NCI-H345 treated with DMSO at 0.1 percent for 48 hours (cell line): ENCODE results near the gene CNOT1.
"Not testable (repeated sequence)": the region's sequence is repeated elsewhere in the genome, so short reads cannot be mapped to it uniquely, and the experiment has no call there.

ENCODE experiments used
- DNase-seq: peaks from one replicate; lab custom pipeline; 2025; ENCODE audit not compliant: unreplicated experiment; lab: John Stamatoyannopoulos, UW

CNOT1 gene

DNA sequence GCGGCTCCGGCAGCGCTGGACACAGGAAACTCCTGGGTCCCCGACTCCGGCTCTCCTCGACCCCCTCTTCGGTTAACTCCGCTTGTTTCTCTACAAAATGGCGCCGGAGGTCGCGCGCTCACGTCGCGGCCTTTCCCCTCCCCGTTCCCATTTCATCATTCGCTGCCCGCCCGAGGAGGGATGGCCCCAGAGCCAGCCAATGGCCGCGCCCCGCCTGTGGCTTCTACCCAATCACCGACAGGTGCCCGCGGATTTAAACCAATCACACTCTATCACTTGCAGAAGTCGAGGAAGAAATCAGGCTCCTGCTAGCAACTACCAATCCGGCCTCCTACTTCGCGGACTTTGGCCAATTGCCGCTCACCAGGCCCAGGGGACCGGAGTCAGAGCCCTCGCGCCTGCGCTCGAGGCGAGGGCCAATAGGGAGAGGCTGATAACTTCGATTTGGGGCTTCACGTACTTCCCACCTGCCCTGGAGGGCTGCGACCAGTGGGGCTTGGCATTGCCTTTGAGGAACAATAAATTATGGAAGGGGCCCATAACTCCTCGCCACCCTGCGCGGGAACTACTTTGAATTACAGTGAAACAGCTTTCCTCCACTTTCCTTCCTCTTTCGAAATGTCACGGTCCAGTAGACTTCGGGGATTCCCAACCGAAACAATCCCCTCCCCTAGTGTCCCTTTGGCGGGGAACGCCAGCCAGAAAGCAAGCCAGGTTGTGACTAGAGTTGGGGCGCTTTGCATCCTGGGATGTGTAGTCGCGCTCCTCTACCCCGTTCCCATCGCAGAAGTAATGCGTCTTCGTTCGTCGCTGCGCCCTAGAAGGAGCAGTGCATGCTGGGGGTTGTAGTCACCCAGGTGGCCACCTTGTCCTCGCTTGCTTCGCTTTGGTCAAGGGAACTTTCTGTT lies at the start of gene CNOT1:
Gene CNOT1, minus strand, starts transcription at position 94 of the 908 bp plus-strand sequence. CDS start 30,489 bp downstream, outside the sequence.
- DNase-seq = peak; percentile 93

DNA sequence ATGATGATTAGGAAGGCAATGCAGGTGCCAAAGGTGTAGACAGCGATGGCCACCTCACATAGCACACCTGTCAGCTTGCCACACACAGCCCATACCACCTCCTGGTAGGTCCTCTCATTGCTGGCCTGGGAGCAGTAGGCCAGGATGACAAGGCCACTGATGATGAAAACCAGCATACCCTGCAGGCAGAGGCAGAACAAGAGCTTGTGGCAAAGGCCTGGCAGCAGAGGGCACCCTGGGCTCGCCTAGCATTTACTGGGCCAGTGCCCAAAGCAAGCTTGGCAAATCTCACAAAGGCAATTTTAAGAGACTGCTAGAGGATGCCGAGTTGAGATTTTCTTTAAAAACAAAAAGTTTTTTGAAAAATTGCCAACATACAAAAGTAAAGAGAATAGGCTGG lies 49.1 kb upstream of the CNOT1 start:
- DNase-seq = no peak

DNA sequence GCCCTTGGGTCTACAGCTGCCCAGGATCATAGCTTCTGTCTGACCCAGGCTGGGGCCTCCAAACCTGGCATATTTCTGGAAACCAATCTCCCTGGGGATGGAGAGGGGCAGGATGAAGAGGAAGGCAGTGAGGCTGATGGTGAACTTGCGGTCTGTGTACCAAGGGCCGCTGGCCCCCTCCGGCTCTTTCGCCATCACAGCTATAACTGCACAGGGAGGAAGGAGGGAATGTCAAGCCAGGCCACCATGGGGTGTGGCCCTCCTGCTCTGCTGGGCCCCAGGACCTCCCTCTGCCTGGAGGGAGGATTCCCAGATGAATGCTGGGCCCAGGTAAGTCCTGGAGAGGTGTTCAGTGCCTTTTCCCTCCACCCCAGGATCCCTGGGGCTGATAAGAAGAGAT lies 48.6 kb upstream of the CNOT1 start:
- no peak for DNase-seq

DNA sequence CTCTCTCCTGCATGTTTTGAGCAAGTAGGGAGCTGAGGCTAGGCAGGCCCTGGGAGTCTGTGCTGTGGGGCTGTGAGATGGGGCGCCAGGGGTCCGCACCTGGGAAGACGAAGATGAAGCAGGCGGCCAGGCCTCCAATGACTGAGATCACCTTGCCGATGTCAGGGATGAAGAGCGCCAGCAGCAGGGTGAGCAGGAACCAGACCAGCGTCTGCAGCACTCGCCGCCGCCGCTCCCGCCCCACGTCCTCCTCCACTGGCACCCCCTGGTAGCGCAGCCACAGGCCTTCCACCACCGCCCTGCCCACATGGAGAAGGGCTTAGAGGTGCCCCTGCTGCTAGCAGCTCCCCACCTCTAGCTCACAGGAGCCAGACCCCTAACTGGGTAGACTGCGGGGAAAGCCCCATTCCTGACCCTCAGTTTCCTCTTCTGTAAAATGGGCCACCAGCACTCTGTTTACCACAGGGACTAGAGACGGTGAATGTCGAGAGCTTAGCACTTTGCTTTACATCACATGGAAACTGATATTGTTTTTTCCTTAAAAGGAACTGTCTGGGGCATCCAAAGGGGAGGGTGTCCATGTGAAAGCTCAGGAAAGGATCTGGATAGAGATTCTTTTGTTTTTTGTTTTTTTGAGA lies 41.4 kb upstream of the CNOT1 start:
- DNase-seq = no peak

DNA sequence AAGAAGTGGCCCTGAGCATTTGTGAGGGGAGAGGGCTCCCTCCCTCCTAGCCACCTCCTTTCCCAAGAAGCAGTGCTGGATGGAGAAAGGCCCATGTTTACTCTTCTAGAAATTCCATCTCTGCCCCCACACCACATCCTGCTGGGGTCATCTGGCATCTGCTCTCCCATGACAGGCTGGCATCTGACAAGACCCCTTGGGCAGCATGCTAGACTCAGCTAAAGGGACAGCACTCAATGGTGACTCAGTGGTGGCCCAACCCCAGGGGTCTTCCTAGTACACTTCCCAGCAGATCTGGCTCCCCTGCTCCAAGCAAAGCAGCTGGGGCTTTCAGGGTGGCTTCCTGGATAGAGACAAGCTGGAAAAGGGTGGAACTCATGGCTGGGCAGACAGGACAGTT lies 40.6 kb upstream of the CNOT1 start:
- DNase-seq = no peak

DNA sequence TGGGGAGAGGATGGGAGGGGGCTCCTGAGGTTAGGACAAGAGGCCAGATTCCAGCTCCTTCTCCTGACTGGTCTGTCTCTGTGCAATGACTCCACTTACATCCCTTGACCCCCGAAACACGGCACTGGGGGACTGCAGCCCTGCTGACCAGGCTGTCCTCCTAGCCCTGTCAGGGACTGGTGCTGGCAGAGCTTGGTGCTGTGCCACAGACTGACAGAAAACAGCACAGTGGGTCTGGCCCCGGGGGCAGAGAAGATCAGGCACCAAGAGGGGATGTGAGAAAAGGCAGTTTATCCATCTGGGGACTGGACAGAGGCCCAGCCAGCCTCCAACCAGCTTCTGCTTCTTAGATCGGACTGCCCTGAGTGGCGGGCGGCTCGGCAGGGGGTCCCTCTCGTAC lies 35.6 kb upstream of the CNOT1 start:
- DNase-seq = no peak

DNA sequence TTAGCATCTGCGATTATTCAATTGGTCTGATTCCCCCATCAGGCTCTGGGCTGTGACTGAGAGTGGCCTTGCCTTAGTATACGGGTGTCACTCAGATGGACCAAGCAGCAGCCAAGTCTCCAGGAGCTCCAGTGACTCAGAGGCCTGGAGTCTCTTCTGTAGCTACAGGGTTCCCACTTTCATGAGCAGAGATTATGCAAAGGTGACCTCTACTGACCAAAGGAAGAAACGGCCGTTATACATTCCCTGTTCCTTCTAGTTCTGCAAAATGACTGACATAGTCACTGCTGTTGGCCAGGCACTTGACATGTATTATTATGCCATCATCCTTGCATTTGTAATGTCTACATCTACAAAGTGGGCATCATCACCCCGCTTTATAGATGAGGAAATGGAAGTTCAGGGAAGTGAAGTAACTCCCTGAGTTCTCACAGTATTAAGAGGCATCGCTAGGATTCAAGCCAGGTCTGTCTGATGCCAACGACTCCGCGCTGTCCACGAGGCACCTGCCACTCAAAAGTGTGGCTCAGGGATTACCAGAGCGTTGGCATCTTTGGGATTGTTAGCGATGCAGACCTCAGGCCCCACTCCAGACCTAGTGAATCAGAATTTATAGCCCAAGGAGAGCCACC lies 31.7 kb upstream of the CNOT1 start:
- DNase-seq = no peak

DNA sequence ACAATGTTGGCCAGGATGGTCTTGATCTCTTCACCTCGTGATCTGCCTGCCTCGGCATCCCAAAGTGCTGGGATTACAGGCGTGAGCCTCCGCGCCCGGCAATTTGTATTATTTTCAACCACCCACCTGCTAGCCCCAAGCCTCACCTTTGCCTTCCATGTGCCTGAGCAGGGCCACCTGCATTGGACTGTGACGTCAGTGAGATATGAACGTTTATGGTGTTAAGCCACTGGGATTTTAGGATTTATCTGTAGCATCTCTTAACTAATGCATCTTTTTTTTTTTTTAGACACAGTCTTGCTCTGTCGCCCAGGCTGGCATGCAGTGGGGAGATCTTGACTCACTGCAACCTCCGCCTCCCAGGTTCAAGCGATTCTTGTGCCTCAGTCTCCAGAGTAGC lies 30.3 kb upstream of the CNOT1 start:
- DNase-seq = not testable (repeated sequence)

DNA sequence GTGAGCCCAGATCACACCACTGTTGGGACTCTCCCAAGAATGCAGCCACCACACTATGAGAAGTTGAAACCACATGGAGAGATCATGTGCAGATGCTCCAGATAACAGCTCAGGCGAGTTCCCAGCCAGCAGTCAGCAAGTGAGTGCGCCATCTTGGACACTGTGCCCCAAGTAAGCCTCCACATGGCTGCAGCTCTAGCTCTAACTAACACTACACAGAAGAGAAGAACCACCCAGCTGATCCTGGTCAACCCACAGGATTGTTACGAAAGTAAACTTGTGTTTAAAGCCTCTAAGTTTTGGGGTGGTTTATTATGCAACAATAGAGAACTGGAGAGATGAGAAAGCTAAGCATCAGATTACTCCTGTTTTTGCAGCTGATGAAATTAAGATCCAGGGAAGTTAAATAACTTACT lies 29.2 kb upstream of the CNOT1 start:
- no peak for DNase-seq

DNA sequence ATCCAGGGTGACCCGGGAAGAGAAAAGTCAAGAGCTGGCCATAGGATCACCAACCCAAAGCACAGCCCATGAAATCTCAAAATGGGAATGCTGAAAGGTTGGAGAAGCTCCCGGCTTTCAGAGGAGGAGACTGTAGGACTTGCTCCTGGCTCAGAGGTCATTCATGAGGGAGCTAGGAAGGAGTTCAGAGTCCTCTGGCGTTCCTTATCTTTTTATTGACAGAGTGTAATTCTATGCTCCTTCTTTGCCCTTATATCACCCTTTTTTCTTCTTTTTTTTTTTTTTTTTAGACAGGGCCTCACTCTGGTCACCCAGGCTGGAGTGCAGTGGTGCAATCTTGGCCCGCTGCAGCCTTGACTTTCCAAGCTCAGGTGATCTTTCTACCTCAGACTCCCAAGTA lies 27.3 kb upstream of the CNOT1 start:
- DNase-seq = no peak

DNA sequence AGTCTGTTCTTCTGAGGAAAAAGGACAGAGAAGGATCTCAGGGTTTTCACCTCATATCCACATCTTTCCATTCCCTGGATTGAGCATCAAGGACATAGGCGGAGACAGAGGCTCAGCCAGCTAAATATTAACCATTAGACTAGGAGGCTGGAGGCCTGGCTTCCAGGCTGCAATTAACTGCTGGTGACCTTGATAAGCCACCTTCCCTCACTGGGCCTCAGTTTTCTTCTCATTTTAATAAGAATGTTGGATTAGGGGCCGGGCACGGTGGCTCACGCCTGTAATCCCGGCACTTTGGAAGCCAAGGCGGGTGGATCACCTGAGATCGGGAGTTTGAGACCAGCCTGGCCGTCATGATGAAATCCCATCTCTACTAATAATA lies 25.6 kb upstream of the CNOT1 start:
- no peak for DNase-seq

DNA sequence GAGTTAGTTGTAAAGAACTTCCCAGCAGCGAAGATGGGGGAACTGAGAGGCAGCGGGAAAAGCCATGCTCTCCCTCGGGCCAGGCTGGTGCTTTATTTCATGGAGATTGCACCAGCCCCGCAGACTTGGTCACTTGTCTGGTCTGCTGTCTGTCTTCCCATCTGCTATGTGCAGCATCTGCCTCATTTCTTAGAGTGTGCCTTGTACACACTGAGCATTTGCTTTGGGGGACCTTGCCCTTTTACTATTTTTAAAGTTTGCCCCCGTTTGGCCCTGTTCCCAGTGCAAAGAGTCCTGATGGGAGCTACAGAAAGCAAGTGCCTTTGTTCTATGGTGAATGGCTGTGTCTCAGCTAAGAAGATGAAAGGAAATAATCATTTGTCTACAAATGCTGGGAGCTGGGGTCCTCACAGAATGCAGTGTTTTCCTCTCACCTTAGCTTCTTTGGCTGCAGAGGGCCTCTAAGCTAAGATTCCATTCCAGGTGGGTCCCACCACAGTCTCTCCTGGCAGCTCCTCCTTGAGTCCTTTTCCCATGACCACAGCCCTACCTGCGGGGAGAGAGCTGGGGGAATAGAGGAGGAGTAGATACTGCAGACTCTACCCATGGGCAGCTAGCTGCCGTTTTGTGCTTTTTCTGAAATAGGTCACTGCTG lies 25.1 kb upstream of the CNOT1 start:
- DNase-seq = no peak

DNA sequence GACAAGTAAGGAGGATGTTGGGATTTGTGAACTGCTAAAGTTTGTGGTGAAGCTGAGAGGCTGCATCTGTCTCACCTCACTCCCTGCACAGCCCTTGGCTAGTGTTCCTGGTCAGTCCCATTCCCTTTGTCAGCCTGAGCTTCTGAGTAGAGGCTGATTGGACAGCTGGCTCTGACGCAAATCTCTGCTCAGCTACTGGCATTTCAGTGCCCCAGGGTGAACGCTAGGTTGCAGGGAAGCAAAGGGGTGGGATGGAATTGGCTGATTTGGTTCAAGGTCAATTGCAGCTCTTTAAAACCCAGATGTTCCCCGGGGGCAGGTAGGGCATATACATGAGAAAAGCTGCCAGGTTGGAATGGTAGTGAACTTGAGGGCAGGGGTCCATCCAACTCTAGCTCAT lies 23.1 kb upstream of the CNOT1 start:
- no peak for DNase-seq

DNA sequence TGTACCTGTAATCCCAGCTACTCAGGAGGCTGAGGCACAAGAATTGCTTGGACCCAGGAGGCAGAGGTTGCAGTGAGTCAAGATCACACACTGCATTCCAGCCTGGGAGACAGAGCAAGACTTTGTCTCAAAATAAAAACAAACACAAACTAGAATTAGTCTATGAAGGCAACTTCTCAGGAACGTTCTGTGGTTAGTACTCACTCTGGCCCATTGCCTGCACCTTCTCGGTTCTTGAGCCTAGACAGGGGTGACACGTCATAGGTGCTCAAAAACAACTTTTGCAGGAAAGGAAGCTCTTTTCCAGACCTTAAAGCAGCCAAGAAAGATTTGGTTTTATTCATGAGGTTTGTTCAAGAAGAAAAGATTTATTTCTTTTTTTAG lies 22.3 kb upstream of the CNOT1 start:
- DNase-seq = no peak

DNA sequence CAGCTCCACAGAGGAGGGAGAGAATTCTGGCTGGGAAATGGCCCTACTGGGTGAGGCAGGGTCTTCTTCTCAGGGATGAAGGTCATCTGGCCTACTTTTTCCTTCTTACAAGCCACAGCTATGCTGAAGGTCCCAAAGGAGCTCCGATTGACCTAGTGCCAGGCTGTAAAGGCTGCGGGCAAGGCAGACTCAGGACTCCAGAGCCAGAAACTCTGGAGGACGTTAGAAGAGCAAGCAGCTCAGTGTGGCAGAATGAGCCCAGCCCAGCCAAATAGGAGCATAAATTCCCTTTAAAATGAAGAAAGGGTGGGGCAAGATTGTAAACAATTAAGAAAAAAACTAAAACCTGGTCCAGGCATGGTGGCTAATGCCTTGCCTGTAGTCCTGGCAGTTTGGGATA lies 20.1 kb upstream of the CNOT1 start:
- DNase-seq = no peak

DNA sequence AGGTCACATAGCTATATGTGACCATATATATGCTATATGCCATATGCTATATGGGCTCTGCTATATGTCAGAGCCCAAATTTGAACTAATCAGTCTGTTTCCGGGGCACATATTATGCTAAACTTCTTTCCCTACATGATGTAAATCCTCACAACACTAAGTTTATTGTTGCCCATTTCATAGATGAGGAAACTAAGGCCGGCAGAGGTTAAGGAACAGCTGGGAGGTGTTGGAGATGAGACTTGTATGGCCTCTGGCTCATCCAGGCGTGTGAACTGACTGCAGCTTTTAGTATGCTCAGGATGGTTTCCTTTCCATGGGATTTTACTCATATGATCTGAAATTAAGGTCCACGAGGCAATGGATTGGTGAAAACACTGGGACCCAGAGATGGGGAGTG lies 17.5 kb upstream of the CNOT1 start:
- DNase-seq = no peak

DNA sequence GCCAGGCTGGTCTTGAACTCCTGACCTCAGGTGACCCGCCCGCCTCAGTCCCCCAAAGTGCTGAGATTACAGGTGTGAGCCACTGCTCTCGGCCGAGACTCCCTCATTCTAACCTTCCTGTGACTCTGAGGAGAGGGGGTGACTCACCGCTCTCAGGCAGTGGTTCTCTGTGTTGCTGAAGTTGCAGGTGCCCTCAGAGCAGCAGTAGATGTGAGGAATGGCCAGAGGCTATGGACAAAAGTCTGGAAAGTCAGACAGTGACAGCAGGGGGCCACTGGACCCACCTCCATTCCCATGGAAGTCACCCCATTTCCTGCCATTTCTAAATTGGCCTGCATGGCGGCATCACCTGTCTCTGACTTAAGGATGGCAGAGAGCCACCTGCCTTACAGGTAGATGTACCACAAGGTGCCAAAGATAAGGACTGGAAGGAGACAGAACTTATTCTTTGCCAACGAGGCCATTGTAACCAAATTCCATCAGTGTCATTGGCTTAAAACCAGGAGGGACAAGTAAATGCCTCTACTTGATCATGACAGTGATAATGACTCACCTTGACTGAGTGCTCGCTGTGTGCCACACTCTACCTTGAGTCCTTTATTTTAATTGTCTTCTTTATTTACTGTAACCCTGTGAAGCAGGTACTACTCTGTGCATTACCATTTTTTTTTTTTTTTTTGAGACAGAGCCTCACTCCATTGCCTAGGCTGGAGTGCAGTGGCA lies 15.3 kb upstream of the CNOT1 start:
- no peak for DNase-seq

DNA sequence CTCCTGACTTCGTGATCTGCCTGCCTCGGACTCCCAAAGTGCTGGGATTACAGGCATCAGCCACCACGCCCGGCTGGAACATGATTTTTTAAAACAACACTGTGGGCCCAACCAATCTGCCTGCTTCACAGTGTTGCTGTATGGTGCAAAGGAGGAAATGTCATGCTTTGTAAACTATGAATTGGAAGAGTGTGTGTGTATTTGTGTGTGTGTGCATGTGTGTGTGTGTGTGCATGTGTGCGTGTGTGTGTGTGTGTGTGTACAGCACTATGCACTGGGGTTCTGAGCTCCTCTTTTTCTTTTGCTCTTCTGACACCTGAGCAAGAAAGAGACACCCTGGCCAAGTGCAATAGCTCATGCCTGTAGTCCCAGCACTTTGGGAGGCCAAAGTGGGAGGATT lies 14.5 kb upstream of the CNOT1 start:
- DNase-seq = no peak

DNA sequence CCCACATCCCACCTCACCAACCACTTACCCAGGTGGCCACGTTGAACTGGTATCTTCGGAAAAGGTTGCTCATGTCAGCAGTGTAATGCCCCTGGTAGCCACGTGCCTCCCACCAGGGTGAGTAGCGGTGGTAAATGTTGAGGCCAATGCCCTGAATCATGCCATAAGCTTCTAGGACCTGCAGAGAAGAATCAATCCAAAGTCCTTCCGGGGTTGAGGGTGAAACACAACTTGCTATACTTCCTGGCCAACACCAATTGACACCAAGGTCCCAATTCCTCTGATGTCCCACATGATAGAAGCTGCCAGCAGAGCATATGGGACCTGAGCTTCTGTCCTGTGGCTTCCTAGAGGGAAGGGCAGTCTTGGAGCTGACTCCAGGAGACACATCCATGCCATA lies 11.3 kb upstream of the CNOT1 start:
- no peak for DNase-seq

DNA sequence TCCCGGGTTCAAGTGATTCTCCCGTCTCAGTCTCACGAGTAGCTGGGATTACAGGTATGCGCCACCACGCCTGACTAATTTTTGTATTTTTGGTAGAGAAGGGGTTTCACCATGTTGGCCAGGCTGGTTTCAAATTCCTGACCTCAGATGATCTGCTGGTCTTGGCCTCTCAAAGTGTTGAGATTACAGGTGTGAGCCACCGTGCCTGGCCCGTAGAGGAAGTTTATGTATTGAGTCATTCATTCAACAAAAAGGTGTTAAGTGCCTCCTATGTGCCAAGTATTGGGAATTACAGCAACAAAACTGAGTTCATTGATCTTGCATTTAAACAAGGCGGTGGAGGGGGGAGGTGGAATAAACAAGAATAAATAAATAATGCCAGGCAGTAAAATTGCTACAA lies 10.2 kb upstream of the CNOT1 start:
- no peak for DNase-seq

DNA sequence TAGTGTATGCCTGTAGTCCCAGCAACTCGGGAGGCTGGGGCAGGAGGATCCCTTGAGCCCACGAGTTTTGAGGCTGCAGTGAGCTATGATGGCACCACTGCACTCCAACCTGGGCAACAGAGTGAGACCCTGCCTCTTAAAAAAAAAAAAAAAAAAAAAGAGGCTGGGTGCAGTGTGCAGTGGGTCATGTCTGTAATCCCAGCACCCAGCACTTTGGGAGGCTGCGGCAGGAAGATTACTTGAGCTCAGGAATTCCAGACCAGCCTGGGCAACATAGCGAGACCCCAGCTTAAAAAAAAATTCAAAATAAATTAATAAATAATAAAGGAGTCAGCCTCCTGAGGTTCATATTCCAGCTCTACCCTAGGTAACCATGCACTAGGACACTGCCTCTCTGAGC lies 9.6 kb upstream of the CNOT1 start:
- DNase-seq = no peak
